HG03139 (cell line): Measurements from ENCODE around the gene ARSA.

Source experiments
- ATAC-seq: cut with Tn5 transposase; IDR thresholded peaks from one replicate; pipeline ENCODE4 v1.9.1; 2021; ENCODE audit not compliant: unreplicated experiment

ARSA gene

GRCh38 chr22:50581031-50581949 lies 46.7 kb downstream of the ARSA start:
- ATAC-seq = no peak

GRCh38 chr22:50579752-50580151 lies 48.2 kb downstream of the ARSA start:
- no peak for ATAC-seq

GRCh38 chr22:50578776-50579310 lies 49.1 kb downstream of the ARSA start:
- ATAC-seq = no peak

GRCh38 chr22:50577987-50578775 lies 49.8 kb downstream of the ARSA start, which contains the start of gene CPT1B:
Gene CPT1B (minus strand): TSS chr22:50578427. CDS start chr22:50577915, 512 bp downstream.
- no peak for ATAC-seq

GRCh38 chr22:50577697-50577986 lies 50.3 kb downstream of the ARSA start:
- no peak for ATAC-seq

GRCh38 chr22:50576806-50577696 lies 50.9 kb downstream of the ARSA start:
- no peak for ATAC-seq

- no peak for ATAC-seq
Observed at GRCh38 chr22:50576070-50576469, 51.9 kb downstream of the ARSA start.

GRCh38 chr22:50575426-50575941 lies 52.5 kb downstream of the ARSA start:
- ATAC-seq = no peak
